SKM-1 (cell line): ENCODE results near the gene TMEM221.

Source experiments
- DNase-seq: peaks from one replicate; lab custom pipeline; 2025; ENCODE audit not compliant: unreplicated experiment; lab: John Stamatoyannopoulos, UW

TMEM221 gene

DNA sequence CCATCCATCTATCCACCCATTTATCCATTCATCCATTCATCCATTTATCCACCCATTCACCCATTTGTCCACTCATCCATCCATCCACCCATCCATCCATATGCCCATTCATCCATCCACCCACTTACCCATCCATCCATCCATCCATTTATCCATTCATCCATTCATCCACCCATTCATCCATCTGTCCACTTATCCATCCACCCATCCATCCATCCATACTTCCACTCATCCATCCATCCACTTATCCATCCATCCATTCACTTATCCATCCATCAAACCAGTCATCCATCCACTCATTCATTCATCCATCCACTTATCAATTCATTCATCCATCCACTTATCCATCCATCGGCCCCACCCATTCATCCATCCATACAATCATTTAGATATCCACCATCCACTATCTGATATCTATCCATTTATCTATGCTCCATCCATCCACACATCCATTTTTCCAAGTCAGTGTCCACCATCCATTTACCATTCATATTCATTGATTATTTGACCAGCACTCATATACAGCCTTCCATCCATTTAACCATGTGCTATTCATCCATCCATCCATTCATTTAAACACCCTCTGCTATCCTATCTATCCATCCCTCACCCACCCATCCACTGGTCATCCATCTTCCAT lies 2.8 kb downstream of the TMEM221 start:
- DNase-seq, result no peak

GRCh38 chr19:17441241-17442021 lies 7.0 kb downstream of the TMEM221 start:
- peak; percentile 20 for DNase-seq

DNA sequence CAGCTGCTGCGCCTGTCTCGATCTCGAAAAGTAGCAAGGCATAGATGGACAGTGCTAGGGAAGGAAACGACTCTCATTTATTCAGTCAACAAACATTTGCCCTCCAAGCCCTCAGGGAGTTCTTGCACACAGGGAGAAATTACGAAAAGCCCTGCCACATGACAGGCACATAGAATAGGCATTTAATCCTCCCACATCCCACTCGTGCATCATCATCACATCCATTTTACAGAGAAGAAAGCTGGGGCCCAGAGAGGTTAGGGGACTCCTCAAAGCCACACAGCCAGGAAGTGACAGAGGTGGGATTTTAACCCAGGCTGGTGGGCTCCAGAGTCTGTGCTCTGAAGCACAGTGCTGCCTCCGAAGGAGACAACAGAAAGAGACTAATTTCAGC lies 11.6 kb downstream of the TMEM221 start:
- DNase-seq, result no peak

DNA sequence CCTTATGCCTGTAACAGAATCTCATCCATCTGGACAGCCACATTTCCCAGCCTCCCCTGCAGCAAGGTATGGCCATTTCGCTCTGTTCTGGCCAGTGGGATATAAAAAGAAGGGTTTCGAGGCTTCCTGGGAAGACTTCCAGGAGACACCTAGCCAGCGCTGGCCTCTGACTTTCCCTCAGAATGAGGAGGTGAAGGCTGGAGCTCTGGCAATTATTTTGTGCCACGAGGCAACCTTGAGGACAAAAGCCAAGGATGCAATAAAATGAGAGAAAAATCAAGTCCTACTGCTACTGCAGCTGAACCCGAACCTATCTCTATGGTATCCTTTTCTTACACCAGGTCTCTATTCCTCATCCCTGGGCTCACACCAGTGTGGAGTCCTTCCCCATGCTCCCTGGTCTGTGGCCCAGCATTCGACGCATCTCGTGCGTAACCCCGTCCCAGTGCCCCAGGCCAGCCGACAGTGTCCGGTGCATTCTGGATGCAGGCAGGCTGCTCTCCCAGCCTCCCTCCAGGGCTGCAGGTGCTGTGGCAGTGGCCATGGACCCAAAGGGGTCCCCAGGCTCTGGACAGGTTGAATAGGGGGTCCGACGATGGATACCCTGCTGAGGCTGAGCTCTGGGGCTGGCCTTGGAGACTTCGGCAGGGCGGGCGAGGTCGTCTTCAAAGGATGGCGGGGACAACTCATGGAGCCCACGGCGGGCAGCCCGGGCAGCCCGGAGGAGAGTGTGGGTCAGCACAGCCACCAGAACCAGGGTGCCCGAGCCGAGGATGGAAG lies 12.2 kb downstream of the TMEM221 start:
- DNase-seq, result no peak

DNA sequence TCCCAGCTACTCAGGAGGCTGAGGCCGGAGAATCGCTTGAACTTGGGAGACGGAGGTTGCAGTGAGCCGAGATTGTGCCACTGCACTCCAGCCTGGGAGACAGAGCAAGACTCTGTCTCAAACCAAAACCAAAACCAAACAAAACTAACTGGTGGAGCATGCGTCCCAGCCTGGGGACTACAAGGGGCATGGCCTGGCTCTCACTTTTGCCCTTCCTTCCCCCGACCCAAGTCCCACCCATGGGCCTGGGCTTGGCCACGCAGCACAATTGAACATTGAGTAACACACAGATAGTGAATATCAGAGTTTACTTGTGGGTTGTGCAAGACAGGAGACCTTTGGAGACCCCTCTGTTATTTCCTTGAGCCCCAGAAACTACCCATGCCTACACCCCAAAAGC lies 13.2 kb downstream of the TMEM221 start:
- no peak for DNase-seq

DNA sequence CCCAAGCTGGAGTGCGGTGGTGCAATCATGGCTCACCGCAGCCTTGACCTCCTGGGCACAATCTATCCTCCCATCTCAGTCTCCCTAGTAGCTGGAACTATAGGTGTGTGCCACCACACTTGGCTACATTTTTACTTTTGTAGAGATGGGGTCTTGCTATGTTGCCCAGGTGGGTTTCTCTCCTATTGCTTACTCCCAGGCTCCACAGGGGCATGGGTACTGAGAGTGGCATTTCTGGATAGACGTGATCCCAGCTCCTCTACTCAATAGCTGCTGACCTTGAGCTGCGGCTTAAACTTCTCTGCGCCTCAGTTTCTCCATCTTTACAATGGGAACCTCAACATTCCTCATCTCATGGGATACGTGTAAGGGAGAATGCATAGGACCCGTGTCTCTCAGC lies 17.1 kb downstream of the TMEM221 start:
- no peak for DNase-seq

GRCh38 chr19:17429641-17430113 lies 18.8 kb downstream of the TMEM221 start:
- DNase-seq, result no peak

DNA sequence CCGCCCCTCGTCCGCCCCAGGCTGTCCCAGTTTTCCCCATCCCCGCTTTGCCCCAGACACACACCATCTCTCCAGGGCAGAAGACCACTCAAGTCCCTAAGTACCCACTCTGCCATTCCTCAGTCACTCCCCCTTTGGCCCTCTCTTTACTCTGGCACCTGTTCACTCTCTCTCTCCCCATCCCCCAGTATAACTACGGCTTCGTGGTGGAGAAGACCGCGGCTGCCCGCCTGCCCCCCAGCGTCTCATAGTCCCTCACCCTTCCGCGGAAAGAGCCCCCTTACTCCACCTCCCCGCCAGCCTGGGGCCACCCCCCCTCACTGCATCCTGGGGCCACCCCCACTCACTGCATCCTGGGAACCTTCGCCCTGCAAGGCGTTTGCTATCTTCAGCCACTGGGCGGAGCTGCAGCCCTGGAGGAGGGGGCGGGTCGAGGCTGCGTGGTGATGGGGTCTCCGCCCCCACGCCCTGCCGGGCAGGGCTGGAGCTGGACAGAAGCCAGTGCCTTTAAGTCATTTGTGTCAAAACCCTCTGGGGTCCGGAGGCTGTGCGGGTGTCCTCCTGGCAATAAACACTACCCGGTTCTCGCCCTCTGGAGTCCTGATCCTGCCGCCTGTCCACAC lies 23.6 kb downstream of the TMEM221 start:
- DNase-seq, result no peak

GRCh38 chr19:17423429-17424208 lies 24.8 kb downstream of the TMEM221 start:
- no peak for DNase-seq

DNA sequence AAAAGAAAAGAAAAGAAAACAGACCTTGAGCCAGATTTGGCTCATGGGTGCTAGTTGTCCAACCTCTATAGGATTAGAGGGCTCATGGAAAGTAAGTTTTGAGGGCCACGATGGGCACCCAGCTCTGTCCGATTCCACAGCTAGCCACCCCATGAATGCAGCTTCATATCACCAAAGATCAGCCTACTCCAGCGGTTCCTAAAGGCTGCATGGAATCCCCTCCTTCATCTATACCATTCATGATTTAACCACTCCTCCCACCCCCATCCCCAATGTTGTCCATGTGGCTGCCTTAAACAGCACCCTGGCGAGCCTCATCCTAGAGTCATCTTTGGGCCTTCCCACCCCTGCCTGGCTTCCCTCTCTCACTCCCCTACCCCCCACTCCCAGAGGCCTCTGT lies 26.5 kb downstream of the TMEM221 start:
- DNase-seq, result no peak

DNA sequence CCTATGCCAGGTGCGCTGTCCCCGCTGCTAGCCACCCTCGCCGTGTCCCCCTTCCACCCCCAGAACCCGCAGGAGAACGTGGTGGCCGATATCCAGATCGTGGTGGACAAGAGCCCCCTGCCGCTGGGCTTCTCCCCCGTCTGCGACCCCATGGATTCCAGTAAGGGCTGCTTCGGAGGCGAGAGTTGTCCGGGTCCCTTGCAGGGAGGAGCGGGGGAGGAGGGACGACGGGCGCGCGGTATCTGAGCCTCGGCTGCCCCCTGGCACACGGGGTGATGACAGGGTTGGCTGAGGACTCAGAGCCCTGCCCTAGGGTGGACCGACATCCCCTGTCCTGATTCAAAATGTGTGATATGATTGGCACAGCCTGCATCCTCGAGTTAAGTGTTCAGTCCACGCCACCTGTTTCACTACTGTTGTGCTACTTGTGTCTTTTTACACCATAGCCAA lies 28.0 kb downstream of the TMEM221 start:
- DNase-seq, result no peak

DNA sequence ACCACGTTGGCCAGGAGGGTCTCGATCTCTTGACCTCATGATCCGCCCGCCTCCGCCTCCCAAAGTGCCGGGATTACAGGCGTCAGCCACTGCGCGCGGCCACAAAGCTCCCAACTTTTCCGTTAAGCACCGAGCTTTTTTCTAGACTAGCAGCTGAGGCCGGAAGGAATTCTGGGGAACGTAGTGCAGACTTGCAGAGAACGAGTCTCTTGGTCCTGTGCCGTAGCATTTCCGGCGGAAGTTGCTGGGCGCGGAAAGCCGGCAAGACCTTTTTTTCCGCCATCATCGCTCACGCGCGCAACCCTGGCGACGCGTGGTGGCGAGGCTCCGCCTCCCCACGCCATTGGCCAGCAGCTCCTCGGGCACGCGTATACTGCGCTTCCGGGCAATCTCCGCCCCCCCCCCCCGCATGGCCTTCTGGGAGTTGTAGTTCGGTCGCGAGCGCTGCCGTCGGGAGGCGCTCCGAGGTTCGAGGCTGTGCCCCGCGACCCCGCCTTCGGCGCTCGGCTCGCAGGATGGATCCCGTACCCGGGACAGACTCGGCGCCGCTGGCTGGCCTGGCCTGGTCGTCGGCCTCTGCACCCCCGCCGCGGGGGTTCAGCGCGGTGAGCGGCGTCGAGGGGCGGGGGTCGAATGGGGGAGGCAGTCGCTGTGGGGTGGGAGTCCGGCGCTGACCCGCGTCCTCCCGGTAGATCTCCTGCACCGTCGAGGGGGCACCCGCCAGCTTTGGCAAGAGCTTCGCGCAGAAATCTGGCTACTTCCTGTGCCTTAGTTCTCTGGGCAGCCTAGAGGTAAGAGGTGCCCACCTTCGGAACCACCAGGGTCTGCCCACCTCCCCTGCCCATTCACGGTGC lies 28.6 kb downstream of the TMEM221 start, which contains the start of gene MVB12A:
Gene MVB12A, plus strand, starts transcription at position 427 of the 854 bp plus-strand sequence. Its CDS starts 89 bp downstream, at position 516.
- DNase-seq, result peak; percentile 90

DNA sequence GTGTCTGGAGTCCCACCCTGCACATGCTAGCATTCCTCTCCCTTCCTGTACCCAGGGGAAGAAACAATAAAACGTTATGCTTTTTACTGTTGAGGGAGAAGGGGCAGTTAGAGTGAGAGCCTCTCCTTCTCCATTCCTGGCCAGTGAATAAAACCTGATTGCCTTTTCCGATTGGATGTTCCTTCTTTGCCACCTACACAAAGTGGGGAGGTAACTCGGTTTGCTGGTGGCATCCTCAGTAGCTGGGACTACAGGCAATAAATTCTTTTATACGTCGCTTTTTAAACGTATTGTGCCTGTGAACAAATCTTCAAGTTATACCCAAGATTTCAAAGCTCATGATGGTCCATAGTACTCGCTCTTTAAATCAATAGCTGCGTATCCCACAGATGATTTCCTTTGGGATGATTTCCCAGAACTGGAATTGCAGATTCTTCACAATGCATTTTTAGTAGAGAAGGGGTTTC lies 29.3 kb downstream of the TMEM221 start:
- no peak for DNase-seq

- no peak for DNase-seq
Measured at GRCh38 chr19:17418710-17419109, 29.8 kb downstream of the TMEM221 start.

DNA sequence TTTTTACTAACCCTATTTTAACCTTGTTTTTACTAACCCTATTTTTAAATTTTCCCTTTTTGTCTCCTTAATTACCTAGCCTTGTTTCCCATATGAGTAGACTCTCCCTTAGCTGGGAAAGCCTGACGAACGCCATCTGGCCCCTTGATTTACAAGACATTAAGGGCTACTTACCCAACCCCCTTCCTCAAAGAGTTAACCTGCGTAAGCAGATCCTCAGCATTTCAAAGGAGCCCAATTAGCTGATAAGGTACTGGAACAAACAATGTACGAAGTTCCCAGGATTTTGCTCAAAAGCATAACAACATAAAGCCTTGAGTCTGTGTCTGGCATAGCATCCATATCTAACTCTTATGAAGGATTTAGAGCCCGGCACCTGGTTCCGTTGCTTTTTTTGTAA lies 33.3 kb downstream of the TMEM221 start:
- DNase-seq, result no peak

GRCh38 chr19:17414097-17414496 lies 34.4 kb downstream of the TMEM221 start:
- no peak for DNase-seq

GRCh38 chr19:17411801-17412200 lies 36.7 kb downstream of the TMEM221 start:
- no peak for DNase-seq

GRCh38 chr19:17409990-17410389 lies 38.5 kb downstream of the TMEM221 start:
- no peak for DNase-seq

GRCh38 chr19:17406887-17407196 lies 41.6 kb downstream of the TMEM221 start:
- no peak for DNase-seq
